SK-N-MC (cell line): ENCODE results near the gene HAS3.

ENCODE experiments used
- EZH2 ChIP-seq: fragments of 200-600 bp; sonication (generic); IDR thresholded peaks from one replicate; pipeline ENCODE4 v1.6.1; 2017; ENCODE audit warnings: antibody characterized with exemption
- POLR2AphosphoS5 ChIP-seq: IDR thresholded peaks from 2 replicates; pipeline ENCODE4 v1.6.1; 2012; ENCODE audit warnings: mild to moderate bottlenecking, low read depth, low read length, borderline replicate concordance

DNA sequence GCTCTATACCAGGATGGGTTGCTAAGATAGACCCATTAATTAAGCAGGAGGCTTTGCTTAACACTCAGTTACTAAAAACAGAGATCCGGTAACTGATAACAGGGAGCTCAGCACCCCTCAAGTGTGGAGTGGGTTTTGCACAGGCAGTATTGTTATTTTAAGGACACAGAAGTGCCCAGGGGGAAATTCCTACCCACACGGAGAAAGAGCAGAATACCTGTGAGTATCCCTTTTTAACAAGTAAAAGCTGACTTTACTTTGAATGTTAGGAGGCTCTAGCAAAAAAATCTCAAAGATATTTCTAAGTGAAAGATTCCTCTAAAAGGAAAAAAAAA lies 32.8 kb upstream of the HAS3 start:
- TF ChIP-seq EZH2 (no peak), POLR2AphosphoS5 (no peak)
